Epithelial cell of esophagus (primary cell): Measurements from ENCODE around the gene PIBF1.
A peak's percentile ranks its signal among the peaks of the same experiment; 100 is the strongest.
"Not testable (repeated sequence)": the region's sequence is repeated elsewhere in the genome, so short reads cannot be mapped to it uniquely, and the experiment has no call there.

Experiments
- DNase-seq: peaks from one replicate; pipeline ENCODE4 v3.0.0; 2010; ENCODE audit warnings: low read depth
- H3K4me3 ChIP-seq: 2 replicates; pipeline ENCODE4 v1.5.1; 2011; ENCODE audit warnings: mild to moderate bottlenecking, low read length, control low read depth
- CTCF ChIP-seq: IDR thresholded peaks from 2 replicates; pipeline ENCODE4 v1.5.1; 2011; ENCODE audit warnings: low read depth, mild to moderate bottlenecking, low read length, control low read depth, inconsistent platforms; ENCODE audit not compliant: insufficient read depth; ENCODE audit errors: missing control alignments

PIBF1 gene

GRCh38 chr13:72757792-72758535 is 24.0 kb upstream of the PIBF1 start:
- H3K4me3 ChIP-seq: no peak overlapping the region
- peak; percentile 12 for DNase-seq
- no peak for TF ChIP-seq CTCF

DNA sequence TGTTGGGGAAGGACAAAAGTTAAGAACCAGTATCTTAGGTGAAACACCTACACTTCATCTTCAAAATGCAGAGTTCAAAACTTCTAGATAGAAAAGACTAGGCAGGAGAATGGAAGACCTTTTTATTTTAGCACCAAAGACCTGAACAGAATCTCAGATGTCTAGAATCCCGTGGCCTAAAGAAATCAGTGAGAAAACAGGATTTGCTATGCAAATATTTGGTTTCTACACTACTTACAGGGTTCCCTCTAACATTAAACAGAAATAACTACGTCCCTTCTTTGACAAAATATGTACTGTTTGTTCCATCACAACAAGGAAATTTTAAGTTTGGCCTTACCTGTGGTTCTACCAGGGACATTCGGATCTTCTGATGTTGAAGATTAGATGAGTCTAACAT is 21.7 kb upstream of the PIBF1 start:
- no peak overlapping the region for H3K4me3 ChIP-seq
- TF ChIP-seq CTCF: no peak
- DNase-seq: no peak

GRCh38 chr13:72763411-72763810 is 18.5 kb upstream of the PIBF1 start:
- DNase-seq: no peak
- H3K4me3 ChIP-seq: no peak overlapping the region
- TF ChIP-seq CTCF: no peak

DNA sequence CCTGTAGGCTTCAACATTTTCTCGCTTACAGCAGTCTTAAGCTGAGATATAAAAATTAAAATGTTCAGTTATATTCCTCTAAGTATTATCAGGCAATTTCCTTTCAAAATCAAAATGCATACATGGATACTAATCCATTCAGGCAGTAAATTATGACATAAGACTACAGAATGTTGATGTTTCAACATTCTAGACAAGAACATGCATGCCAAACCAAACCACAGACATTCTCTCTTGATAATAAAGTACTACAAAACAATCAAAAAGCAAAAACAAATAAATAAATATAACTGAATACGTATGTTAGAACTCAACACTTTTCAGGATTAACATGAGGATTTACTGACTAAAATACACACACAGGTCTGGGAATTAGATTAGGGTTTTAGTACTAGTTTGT is 7.9 kb upstream of the PIBF1 start:
- peak; percentile 86 for DNase-seq

DNA sequence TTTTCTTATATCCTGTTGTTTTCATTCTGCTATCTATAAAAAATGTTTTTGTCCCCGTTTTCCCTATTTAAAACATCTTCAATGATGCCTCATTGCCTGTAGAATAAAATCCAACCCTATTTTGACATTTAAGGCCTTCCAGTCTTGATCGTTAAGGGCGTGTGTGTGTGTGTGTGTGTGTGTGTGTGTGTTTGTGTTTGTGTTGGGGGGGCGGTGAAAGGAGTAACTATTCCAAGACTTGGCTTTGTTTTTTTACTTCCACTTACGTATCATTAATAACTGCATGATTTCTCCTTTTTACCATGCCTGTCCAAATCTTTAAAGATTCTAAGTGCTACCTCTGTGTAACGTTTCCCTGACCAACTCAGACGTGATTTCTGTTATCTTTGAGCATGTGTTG is 784 bp downstream of the PIBF1 start:
- DNase-seq: peak; percentile 28
- peak overlapping the region; percentile 97 for H3K4me3 ChIP-seq
- TF ChIP-seq CTCF: no peak

More for the DNA sequence above, 7.9 kb upstream of the PIBF1 start:
- no peak overlapping the region for H3K4me3 ChIP-seq
- no peak for TF ChIP-seq CTCF

- H3K4me3 ChIP-seq, DNase-seq: not testable (repeated sequence)
Observed at GRCh38 chr13:72784679-72785078, 2.7 kb downstream of the PIBF1 start.

DNA sequence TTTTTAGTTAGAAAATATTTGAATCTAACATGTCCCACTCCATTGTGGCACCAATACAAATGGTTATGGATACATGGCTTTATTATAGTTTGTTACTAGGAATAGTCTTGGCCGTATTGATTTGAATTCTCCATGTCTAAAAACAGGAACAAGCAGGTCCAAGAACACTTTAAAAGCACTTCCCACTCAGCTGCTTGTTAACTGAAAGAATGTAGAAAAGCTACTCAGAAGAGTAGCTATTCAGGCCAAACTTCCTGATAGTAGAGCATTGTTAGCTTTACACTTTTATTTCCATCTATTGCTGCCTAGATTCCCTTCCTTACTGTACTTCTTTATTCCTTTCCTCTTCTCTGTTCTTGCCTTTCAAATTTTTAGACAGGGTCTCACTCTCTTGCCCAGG is 6.9 kb downstream of the PIBF1 start:
- TF ChIP-seq CTCF: no peak
- H3K4me3 ChIP-seq: no peak overlapping the region
- no peak for DNase-seq

DNA sequence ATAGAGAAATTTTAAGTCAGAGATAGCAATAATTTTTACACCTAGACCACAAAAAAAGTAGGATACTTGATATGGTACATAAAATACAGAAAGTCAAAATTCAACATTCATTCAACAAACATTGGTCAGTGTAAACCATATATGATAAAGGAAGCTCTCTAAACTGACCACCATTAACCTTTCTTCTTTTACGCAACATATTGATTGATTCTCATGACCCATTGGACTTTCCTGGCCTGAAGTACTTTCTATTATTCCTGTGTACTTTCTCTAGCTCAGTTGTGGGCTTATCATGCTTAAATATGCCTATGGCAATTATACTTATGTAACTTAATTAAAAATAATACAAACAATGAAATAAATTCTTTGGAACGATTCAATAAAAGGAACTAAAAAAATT is 10.7 kb downstream of the PIBF1 start:
- H3K4me3 ChIP-seq: no peak overlapping the region
- no peak for TF ChIP-seq CTCF
- DNase-seq: no peak
